OCI-LY3 (cell line): Measurements from ENCODE around the gene TMEM135.

Experiments
- CTCF ChIP-seq: fragments of 200-600, 300-600 bp; sonication (generic); IDR thresholded peaks from 2 replicates; pipeline ENCODE4 v1.5.1; 2014; ENCODE audit warnings: antibody characterized with exemption, low read length, low read depth
- EZH2phosphoT487 ChIP-seq: fragments of 200-600 bp; shearing (Covaris generic); IDR thresholded peaks from 2 replicates; pipeline ENCODE4 v1.6.1; 2018; ENCODE audit warnings: antibody characterized with exemption, mixed run types, low read depth

DNA sequence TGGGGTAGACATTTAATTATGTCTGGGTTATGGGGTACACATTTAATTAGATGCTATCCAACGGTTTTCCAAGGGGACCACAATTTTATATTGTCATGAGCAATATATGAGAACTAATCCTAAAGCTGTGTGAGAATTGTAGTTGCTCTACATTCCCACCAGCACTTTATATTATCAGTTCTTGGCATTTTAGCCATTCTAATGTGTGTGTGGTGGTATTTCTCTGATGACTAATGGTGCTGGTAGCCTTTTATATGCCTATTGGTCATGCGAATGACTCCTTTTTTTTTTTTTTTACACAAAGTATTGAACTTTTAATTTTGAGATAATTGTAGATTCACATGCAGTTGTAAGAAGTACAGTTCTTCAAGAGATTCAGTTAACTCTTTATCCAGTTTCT, 26.2 kb downstream of the TMEM135 start:
- TF ChIP-seq CTCF, result no peak
- TF ChIP-seq EZH2phosphoT487, result no peak
